ENCODE data around the gene EFNA3.

DNA sequence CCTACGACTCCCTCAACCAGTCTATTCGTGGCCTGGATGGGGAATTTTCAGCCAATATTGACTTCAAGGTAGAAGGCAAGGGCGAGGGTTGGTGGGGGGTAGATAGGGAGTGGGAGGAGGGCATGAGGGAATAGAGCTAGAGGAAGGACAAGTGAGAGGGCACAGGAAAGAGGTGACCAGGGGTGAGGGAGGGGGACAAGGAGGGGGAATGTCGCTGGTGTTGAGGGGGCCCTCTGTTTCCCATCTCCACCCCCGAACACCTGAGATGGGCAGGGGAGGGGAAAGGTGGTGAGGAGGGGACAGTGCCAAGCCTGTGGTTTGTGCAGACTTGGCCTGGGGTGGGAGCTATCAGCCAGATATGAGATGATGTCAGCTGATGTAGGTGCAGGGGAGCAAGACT, 35.8 kb upstream of the EFNA3 start:
- TF ChIP-seq, protein P1, sequence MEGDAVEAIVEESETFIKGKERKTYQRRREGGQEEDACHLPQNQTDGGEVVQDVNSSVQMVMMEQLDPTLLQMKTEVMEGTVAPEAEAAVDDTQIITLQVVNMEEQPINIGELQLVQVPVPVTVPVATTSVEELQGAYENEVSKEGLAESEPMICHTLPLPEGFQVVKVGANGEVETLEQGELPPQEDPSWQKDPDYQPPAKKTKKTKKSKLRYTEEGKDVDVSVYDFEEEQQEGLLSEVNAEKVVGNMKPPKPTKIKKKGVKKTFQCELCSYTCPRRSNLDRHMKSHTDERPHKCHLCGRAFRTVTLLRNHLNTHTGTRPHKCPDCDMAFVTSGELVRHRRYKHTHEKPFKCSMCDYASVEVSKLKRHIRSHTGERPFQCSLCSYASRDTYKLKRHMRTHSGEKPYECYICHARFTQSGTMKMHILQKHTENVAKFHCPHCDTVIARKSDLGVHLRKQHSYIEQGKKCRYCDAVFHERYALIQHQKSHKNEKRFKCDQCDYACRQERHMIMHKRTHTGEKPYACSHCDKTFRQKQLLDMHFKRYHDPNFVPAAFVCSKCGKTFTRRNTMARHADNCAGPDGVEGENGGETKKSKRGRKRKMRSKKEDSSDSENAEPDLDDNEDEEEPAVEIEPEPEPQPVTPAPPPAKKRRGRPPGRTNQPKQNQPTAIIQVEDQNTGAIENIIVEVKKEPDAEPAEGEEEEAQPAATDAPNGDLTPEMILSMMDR (IDR thresholded peaks at IDR 0.05), result no peak
- no peak for TF ChIP-seq POLR2AphosphoS5 (IDR thresholded peaks at IDR 0.05)

All from suprapubic skin (tissue), 3 donors.